G401 (cell line): Measurements from ENCODE around the gene PCDHGA6. TPM values are rescaled to one million over a fixed set of nuclear protein-coding genes. Genes with fewer than 3 reads are reported as not detected.
A peak's percentile ranks its signal among the peaks of the same experiment; 100 is the strongest.
"Not testable (repeated sequence)": the region's sequence is repeated elsewhere in the genome, so short reads cannot be mapped to it uniquely, and the experiment has no call there.

ENCODE experiments used
- DNase-seq: peaks from one replicate; pipeline ENCODE4 v3.0.0-alpha.2; 2015; ENCODE audit warnings: low spot score
- in situ Hi-C: cut with HindIII; loops from 2 replicates; pipeline ENCODE4 v1.10.0; 2016; ENCODE audit warnings: low sequenced_read_pairs, mixed read lengths
- total RNA-seq: library from RNA; depleted of rRNA; stranded (reverse); fragments of >200 nt; shearing (Covaris generic); gene quantifications from 2 replicates; pipeline ENCODE4 v1.2.3, GENCODE V29; 2014

Gene PCDHGA6
- total RNA-seq, 1 experiment from 2014 or later: not detected

GRCh38 chr5:141356133-141356532, 17.6 kb upstream of the PCDHGA6 start:
- no peak for DNase-seq
- in situ Hi-C loops: no loop called here

- no peak for DNase-seq
- in situ Hi-C loops: no loop called here
Observed at GRCh38 chr5:141356950-141357349, 16.7 kb upstream of the PCDHGA6 start.

GRCh38 chr5:141359790-141360426, 13.8 kb upstream of the PCDHGA6 start, which contains the start of gene PCDHGB2:
Gene PCDHGB2, plus strand, starts transcription at chr5:141359994. Its CDS starts 142 bp downstream, at chr5:141360136.
- in situ Hi-C loops: no loop called here

GRCh38 chr5:141360685-141361084, 13.0 kb upstream of the PCDHGA6 start:
- no peak for DNase-seq
- in situ Hi-C loops: no loop called here

More at GRCh38 chr5:141359790-141360426, 13.8 kb upstream of the PCDHGA6 start, which contains the start of gene PCDHGB2:
- DNase-seq: peak; percentile 32

- in situ Hi-C loops: no loop called here
- DNase-seq: no peak
Observed at GRCh38 chr5:141362719-141363118, 11.0 kb upstream of the PCDHGA6 start.

- in situ Hi-C loops: no loop called here
Observed at GRCh38 chr5:141363952-141364660, 9.6 kb upstream of the PCDHGA6 start, which contains the start of gene PCDHGA5. Gene PCDHGA5, plus strand, starts transcription at chr5:141364162. Its CDS starts 169 bp downstream, at chr5:141364331.

GRCh38 chr5:141366016-141366896, 7.4 kb upstream of the PCDHGA6 start:
- in situ Hi-C loops: no loop called here
- no peak for DNase-seq

More at GRCh38 chr5:141363952-141364660, 9.6 kb upstream of the PCDHGA6 start, which contains the start of gene PCDHGA5:
- DNase-seq: peak; percentile 25

- no peak for DNase-seq
Observed at GRCh38 chr5:141369994-141370848, 3.5 kb upstream of the PCDHGA6 start, which contains the start of gene PCDHGB3. Gene PCDHGB3, plus strand, starts transcription at chr5:141370242. Its CDS starts 153 bp downstream, at chr5:141370395.

GRCh38 chr5:141371572-141372475, 1.9 kb upstream of the PCDHGA6 start:
- DNase-seq: no peak
- in situ Hi-C loops: no loop called here

More at GRCh38 chr5:141369994-141370848, 3.5 kb upstream of the PCDHGA6 start, which contains the start of gene PCDHGB3:
- in situ Hi-C loops: no loop called here

- in situ Hi-C loops: no loop called here
Observed at GRCh38 chr5:141374627-141375026, 936 bp downstream of the PCDHGA6 start.

GRCh38 chr5:141375444-141376155, 1.9 kb downstream of the PCDHGA6 start:
- in situ Hi-C loops, DNase-seq: not testable (repeated sequence)

More at GRCh38 chr5:141374627-141375026, 936 bp downstream of the PCDHGA6 start:
- DNase-seq: no peak

- DNase-seq: no peak
- in situ Hi-C loops: no loop called here
Observed at GRCh38 chr5:141382469-141383294, 9.0 kb downstream of the PCDHGA6 start, which contains the start of gene PCDHGA7. Gene PCDHGA7, plus strand, starts transcription at chr5:141382742. Its CDS starts 158 bp downstream, at chr5:141382900.

- no peak for DNase-seq
- in situ Hi-C loops: no loop called here
Observed at GRCh38 chr5:141383345-141383744, 9.7 kb downstream of the PCDHGA6 start.

- in situ Hi-C loops: no loop called here
- DNase-seq: no peak
Observed at GRCh38 chr5:141384471-141385267, 11.0 kb downstream of the PCDHGA6 start.
